HG03460 (cell line): Measurements from ENCODE around the gene TRIM31.

ENCODE experiments used
- ATAC-seq: cut with Tn5 transposase; IDR thresholded peaks from one replicate; pipeline ENCODE4 v1.9.1; 2021; ENCODE audit not compliant: unreplicated experiment

Gene TRIM31

GRCh38 chr6:30087876-30088275 lies 25.0 kb downstream of the TRIM31 start:
- ATAC-seq: no peak

DNA sequence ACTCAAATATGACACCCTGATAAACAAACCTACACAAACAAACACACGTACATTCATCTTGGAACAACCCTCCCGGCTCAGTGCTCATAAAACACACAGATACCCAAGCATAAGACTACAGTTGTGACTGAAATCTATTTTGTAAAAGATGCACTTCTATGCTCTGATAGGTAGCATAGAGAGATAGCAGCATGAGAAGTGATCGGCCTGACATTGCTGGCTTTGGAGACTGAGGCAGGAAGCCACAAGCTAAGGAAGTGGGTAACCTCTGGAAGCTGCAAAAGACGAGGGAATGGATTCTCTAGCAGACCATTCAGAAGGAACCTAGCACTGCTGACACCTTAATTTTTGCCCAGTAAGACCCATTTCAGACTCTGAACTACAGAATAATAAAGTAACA lies 35.7 kb downstream of the TRIM31 start:
- no peak for ATAC-seq

DNA sequence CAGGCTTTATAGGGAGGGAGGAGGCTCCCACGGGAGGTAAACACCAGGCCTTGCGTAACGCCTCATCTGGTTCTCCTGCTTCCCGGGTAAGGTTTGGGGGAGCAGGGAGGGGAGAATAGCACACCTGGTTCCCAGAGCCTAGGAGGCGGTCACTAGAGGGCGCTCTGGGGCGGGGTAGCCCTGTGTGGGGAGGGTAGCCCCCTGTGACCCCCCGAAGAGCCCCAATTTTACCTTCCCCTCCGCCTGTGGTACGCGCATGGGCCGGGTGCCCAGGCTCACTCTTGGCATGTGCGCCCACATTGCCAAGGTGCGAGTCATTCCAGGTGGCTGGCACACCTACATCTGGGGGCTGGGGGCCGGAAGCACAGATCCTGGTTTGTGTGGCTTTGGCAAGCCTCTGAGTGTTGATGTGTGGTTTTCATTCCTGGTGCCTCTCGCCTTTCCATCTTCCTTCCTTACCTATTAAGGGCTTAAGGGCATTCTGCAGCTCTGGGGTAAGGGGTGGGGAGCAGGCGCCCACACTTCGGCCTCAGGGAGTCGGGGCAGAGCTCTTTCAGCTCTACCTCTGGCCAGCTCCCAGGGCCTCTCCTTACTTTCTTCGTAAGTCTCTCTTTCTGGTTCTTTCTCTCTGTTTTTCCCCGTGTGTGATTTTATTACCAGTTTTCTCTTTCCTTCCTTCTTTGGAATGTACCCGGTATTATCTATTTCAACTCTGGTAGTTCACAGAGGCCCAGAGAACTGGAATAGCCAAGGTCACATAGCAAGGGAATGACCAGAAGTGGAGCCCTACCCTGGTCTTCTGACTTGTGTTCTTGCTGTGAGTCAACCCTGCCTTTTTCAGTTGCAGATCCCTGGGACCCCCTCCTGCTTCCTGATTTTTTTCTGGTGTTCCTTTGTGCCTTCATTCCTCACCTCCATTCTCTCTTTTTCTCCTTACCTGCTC lies 36.8 kb downstream of the TRIM31 start:
- no peak for ATAC-seq

DNA sequence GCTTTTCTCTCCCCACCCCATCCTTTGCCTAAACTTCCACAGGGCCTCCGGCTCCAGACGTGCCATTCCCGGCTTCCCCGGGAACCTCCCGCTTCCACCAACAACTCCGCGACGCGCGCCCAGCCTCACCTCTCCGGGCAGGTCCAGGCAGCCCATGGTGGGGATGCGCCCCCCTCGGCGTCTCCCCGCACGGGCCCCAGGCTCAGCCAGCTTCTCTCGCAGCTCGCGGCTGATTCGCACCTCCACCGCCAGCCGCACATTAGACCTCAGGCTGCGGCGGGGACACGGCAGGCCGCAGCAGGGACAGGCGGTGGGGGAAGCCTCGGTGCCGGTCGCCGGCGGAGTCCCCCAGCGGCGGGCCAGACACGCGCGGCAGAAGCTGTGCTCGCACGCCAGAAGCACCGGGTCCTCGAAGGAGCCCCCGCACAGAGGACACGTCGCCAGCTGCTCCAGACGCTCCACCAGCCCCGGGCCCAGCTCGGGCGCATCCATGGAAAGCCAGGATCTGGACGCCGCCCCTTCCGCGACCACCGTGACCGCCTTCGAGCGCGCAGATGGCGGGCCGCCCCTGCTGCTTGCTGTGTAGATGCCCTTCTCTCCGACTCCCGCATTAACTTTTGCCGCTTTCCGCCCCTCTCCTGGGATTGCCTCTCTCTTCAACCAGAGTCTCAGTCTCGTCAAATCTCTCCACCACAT lies 37.6 kb downstream of the TRIM31 start, which contains the start of gene RNF39:
RNF39 (minus strand) TSS at position 676 of the 696 bp plus-strand sequence; CDS start at position 492, 184 bp downstream.
- ATAC-seq: no peak

GRCh38 chr6:30074331-30075093 lies 38.4 kb downstream of the TRIM31 start:
- ATAC-seq: no peak

GRCh38 chr6:30073489-30074235 lies 39.2 kb downstream of the TRIM31 start:
- no peak for ATAC-seq

GRCh38 chr6:30071858-30072257 lies 41.0 kb downstream of the TRIM31 start:
- ATAC-seq: no peak

DNA sequence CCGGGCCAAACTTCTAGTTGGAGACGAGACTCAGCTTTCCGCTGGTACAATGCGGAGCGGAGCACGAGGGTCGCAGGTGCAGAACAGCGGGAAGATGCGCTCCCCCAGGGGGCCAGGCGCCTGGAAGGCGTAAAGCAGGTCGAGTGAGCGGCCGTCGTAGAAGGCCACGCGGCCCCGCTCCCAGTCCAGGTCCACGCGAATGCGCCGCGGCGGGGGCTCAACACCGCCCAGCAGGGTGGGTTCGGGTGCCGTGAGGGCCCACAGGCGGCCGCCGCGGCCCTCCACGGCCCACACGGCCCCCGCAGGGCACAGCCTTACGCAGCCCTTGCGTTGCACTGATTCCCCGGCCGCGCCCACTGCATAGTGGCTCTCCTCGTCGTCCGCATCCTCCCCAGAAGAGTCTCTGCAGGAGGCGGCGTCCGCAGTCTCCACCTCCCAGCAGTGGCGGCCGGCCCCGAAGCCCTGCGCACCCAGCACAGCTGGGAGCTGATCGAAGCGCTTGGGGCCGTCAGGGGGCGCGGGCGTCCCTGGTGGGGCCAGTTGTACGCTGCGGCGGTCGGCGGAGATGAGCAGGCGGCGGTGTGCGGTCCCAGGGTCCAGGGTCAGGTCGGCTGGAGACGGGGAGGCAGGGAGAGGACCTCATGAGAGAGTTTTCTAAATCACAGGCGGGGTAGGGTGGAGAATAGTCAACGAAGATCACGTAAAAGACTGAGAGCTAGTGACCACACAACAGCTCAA lies 41.6 kb downstream of the TRIM31 start:
- ATAC-seq: no peak

GRCh38 chr6:30067460-30068139 lies 45.3 kb downstream of the TRIM31 start:
- no peak for ATAC-seq

- ATAC-seq: peak; percentile 96
Measured at GRCh38 chr6:30066577-30067459, 46.1 kb downstream of the TRIM31 start, which contains the start of gene PPP1R11. TSS of gene PPP1R11 (plus strand) at chr6:30067198. CDS start at chr6:30067411, 213 bp downstream.

- ATAC-seq: no peak
Measured at GRCh38 chr6:30066082-30066481, 46.8 kb downstream of the TRIM31 start.

DNA sequence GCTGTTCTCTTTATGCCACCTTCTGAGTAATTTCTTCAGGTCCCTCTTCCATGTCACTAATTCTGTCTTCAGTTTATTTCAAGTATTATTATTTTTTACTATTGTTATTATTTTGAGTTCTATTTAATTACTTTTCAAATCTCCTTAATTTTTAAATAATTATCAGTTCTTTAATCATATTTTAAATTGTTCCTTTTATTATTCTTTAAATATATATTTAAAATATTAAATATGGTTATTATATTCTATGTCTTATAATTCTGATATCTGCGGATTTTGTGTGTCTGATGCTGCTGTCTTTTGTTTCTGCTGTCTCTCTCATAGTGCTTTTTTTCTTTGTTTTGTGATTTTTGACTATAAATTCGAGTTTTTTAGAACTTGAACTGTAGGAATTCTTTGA lies 49.6 kb downstream of the TRIM31 start:
- no peak for ATAC-seq

DNA sequence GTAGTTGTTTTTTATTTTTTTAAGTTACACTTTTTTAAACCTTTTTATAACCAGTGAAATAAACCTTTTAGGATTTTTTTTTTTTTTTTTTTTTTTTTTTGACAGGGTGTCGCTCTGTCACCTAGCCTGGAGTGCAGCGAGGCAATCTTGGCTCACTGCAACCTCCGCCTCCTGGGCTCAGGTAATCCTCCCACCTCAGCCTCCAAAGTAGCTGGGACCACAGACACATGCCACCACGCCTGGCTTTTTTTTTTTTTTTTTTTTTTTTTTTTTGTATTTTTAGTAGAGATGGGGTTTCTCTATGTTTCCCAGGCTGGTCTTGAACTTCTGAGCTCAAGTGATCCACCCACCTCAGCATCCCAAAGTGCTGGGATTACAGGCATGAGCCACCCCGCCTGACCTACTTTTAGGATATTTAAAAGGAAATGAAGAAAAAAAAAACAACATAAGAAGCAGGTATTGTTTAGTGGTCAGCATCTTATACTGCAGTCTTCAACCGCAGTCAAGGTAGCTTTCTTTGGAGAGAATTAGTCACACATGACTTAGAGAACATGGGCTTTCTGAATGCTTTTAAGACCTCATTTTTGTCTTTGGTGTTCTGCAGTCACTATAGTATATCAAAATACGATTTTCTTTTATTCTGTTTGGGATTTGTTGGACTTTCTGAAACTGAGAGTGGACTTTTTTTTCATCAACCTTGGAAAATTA lies 50.3 kb downstream of the TRIM31 start:
- ATAC-seq: no peak

DNA sequence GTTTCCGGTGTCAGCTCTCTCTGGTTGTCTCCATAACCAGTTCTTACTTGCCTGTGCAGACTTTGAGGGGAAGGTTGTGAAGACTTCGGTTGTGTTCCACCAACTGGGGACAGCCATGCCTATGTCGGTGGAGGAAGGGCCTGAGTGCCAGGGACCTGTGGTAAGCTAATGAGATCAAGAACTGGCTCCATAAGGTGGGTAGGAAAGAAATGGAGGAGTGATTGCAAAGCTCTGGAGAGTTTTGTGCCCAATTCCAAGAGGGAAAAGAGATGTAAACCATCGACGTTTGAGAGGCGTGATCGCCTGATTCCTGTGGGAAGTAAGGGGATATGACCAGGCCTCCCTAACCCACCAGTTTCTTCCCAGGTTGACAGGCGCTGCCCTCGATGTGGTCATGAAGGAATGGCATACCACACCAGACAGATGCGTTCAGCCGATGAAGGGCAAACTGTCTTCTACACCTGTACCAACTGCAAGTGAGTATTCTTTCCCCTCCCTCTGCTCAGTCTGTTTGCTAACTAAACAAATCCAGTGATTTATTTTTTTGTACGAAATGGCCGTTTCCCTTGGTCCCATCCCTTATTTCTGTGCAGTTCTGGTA lies 50.9 kb downstream of the TRIM31 start:
- ATAC-seq: peak; percentile 22

DNA sequence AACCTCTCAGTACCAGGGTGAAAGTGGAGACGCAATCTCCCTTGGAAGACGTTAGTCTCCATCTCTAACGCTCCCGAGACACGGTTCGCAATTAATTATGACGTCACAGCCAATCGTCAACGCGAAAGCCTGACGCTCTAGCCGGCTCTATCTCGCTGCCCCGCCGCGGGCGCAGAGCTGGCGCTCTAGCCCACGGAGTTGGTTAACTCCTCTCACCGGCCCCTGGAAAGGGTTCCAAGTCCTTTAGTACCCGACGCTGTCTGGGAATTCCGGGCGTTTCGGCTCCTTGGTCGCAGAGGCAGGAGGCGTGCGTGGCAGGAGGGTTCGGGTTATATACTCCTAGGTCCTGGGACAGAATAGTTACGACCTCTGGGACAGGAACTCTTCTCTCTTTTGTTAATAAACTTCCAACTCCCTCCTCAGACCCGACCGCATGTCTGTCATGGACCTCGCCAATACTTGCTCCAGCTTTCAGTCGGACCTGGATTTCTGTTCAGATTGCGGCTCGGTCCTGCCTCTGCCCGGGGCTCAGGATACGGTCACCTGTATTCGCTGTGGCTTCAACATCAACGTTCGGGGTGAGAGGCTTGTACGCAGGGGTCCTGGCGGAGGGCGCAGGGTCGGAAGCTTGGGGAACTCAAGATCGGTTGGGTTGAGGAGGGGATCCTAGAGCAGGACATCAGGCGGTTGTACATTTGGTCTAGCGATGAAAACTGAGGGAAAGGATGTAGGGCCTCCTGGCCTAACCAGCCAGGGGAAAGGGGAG lies 51.6 kb downstream of the TRIM31 start, which contains the start of gene POLR1H:
POLR1H (plus strand) TSS at position 174 of the 766 bp plus-strand sequence; CDS start at position 434, 260 bp downstream.
- ATAC-seq: peak; percentile 77

GRCh38 chr6:30060606-30061091 lies 52.2 kb downstream of the TRIM31 start:
- peak; percentile 25 for ATAC-seq
